SU-DHL-6 (cell line): ENCODE data around the gene C1QTNF7.

ENCODE experiments used
- H2AFZ ChIP-seq: fragments of 200-600 bp; sonication (generic); 2 replicates; pipeline ENCODE4 v1.6.1; 2014; ENCODE audit warnings: low read depth, mild to moderate bottlenecking, moderate library complexity, mixed read lengths, antibody characterized with exemption, low read length; ENCODE audit not compliant: severe bottlenecking
- H3F3A ChIP-seq: fragments of 200-600 bp; shearing (Covaris generic); 2 replicates; pipeline ENCODE4 v1.6.0; 2016; ENCODE audit warnings: antibody characterized with exemption, mild to moderate bottlenecking; ENCODE audit not compliant: insufficient read depth
- H3K27ac ChIP-seq: fragments of 200-600 bp; sonication (generic); 2 replicates; pipeline ENCODE4 v1.5.1; 2016; ENCODE audit warnings: low read depth, mild to moderate bottlenecking, low read length, moderate library complexity, mixed read lengths
- H3K27me3 ChIP-seq: fragments of 200-600 bp; sonication (generic), shearing (Covaris generic); 2 replicates; pipeline ENCODE4 v1.6.0; 2014; ENCODE audit warnings: mild to moderate bottlenecking, low read length
- H3K36me3 ChIP-seq: fragments of 200-600 bp; sonication (generic); 2 replicates; pipeline ENCODE4 v1.6.1; 2014; ENCODE audit warnings: mild to moderate bottlenecking, low read length, mixed read lengths
- H3K4me2 ChIP-seq: fragments of 300-600, 200-600 bp; shearing (Covaris generic), sonication (generic); 2 replicates; pipeline ENCODE4 v1.6.0; 2014; ENCODE audit warnings: low read length, low read depth, mild to moderate bottlenecking; ENCODE audit not compliant: poor library complexity, severe bottlenecking
- H3K4me3 ChIP-seq: fragments of 200-600 bp; sonication (generic); 2 replicates; pipeline ENCODE4 v1.5.1; 2014; ENCODE audit warnings: antibody characterized with exemption, low read length, mild to moderate bottlenecking, mixed read lengths; ENCODE audit not compliant: insufficient read depth, poor library complexity, severe bottlenecking
- H3K79me2 ChIP-seq: fragments of 200-600 bp; sonication (generic); 2 replicates; pipeline ENCODE4 v1.6.1; 2014; ENCODE audit warnings: mild to moderate bottlenecking, low read length, moderate library complexity; ENCODE audit not compliant: insufficient read depth
- H3K9ac ChIP-seq: fragments of 200-600 bp; sonication (generic); 2 replicates; pipeline ENCODE4 v1.7.0; 2014; ENCODE audit warnings: mild to moderate bottlenecking, low read length
- H3K9me2 ChIP-seq: fragments of 200-600 bp; sonication (generic); replicated peaks from 2 replicates; pipeline ENCODE4 v1.6.1; 2014; ENCODE audit warnings: low read length; ENCODE audit not compliant: insufficient read depth
- H3K9me3 ChIP-seq: fragments of 200-600 bp; sonication (generic); 2 replicates; pipeline ENCODE4 v1.6.1; 2014; ENCODE audit warnings: low read length, mixed read lengths; ENCODE audit not compliant: insufficient read depth
- H4K20me1 ChIP-seq: fragments of 200-600 bp; sonication (generic); 2 replicates; pipeline ENCODE4 v1.6.1; 2014; ENCODE audit warnings: low read depth, mild to moderate bottlenecking, antibody characterized with exemption, low read length, moderate library complexity, mixed read lengths
- CTCF ChIP-seq: fragments of 200-600 bp; sonication (generic); IDR thresholded peaks from one replicate; pipeline ENCODE4 v1.5.1; 2017; ENCODE audit warnings: antibody characterized with exemption, mild to moderate bottlenecking, low read length, moderate library complexity; ENCODE audit not compliant: insufficient read depth, poor library complexity, severe bottlenecking
- EZH2phosphoT487 ChIP-seq: fragments of 200-600 bp; sonication (generic), shearing (Covaris generic); conservative IDR thresholded peaks from 2 replicates; pipeline ENCODE4 v1.6.1; 2018; ENCODE audit warnings: mild to moderate bottlenecking, antibody characterized with exemption, low read length, moderate library complexity, mixed read lengths

C1QTNF7 gene, protein sequence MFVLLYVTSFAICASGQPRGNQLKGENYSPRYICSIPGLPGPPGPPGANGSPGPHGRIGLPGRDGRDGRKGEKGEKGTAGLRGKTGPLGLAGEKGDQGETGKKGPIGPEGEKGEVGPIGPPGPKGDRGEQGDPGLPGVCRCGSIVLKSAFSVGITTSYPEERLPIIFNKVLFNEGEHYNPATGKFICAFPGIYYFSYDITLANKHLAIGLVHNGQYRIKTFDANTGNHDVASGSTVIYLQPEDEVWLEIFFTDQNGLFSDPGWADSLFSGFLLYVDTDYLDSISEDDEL

GRCh38 chr4:15427701-15428100, at the start of gene C1QTNF7:
Gene C1QTNF7, plus strand, starts transcription at chr4:15428033. Its CDS starts 7,711 bp downstream, at chr4:15435744.
- Histone ChIP-seq H3K4me3 (no peak within 1 kb of the TSS), H3K9me3 (no peaks in the 10 kb centered on the region), H3K27me3 (no peaks in the 10 kb centered on the region), H3K36me3 (no peaks in the 10 kb centered on the region), H4K20me1 (no peaks in the 10 kb centered on the region), H3K27ac (no peak within 1 kb of the TSS), H3K4me2 (no peak within 1 kb of the TSS), H3K9me2 (no peaks in the 10 kb centered on the region), H3K79me2 (no peaks in the 10 kb centered on the region), H3F3A (no peaks in the 10 kb centered on the region), H2AFZ (no peak within 1 kb of the TSS), H3K9ac (no peak within 1 kb of the TSS)
- TF ChIP-seq EZH2phosphoT487 (no peak), CTCF (no peak)

GRCh38 chr4:15378062-15378461, 49.8 kb upstream of the C1QTNF7 start:
- no peaks in the 10 kb centered on the region for H4K20me1 ChIP-seq
- no peaks in the 10 kb centered on the region for H3K36me3 ChIP-seq
- H2AFZ ChIP-seq, result no peak overlapping the region
- TF ChIP-seq CTCF, result no peak
- no peak for TF ChIP-seq EZH2phosphoT487
- H3K27me3 ChIP-seq, result no peaks in the 10 kb centered on the region; the same call in 1 of the 2 replicates
- no peaks in the 10 kb centered on the region for H3F3A ChIP-seq
- H3K27ac ChIP-seq, result no peak overlapping the region
- H3K9ac ChIP-seq, result no peak overlapping the region
- no peaks in the 10 kb centered on the region for H3K9me2 ChIP-seq
- no peaks in the 10 kb centered on the region for H3K79me2 ChIP-seq
- no peak overlapping the region for H3K4me2 ChIP-seq
- H3K9me3 ChIP-seq, result 0 out of 2 replicates have a peak, but pooled peaks cover 4% of the 10 kb centered on the region
- H3K4me3 ChIP-seq, result no peak overlapping the region

DNA sequence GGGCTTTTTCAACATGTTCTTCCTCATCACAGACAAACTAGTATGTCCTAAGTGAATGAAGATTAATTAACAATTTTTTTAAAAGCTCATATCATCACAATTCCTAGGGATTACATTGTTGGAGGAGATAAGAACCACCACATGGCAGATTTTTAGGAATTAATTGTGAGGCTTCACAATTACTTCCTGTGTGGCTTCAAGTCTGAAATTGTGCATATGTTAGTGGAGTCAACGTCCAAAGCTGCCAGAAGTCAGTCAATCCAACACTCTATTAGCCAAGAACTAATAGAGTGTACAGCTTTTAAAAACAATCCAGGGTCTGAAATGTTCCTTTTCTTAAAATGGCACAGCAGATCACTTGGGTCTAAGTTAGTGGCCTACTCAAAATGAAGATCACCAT, 49.3 kb upstream of the C1QTNF7 start:
- no peaks in the 10 kb centered on the region for H4K20me1 ChIP-seq
- H3K36me3 ChIP-seq, result no peaks in the 10 kb centered on the region
- no peak overlapping the region for H3K4me2 ChIP-seq
- no peaks in the 10 kb centered on the region for H3K9me2 ChIP-seq
- H2AFZ ChIP-seq, result no peak overlapping the region
- H3K27ac ChIP-seq, result no peak overlapping the region
- TF ChIP-seq EZH2phosphoT487 (no peak), CTCF (no peak)
- H3F3A ChIP-seq, result no peaks in the 10 kb centered on the region
- H3K9ac ChIP-seq, result no peak overlapping the region
- no peak overlapping the region for H3K4me3 ChIP-seq
- 0 out of 2 replicates have a peak, but pooled peaks cover 4% of the 10 kb centered on the region for H3K9me3 ChIP-seq
- no peaks in the 10 kb centered on the region; the same call in 1 of the 2 replicates for H3K27me3 ChIP-seq
- no peaks in the 10 kb centered on the region for H3K79me2 ChIP-seq
